GM23338 (cell line): ENCODE data around the gene HS1BP3.

Experiments
- CTCF ChIP-seq, 2 experiments: fragments of 200-600 bp in 1 of 2; sonication (generic) in 1 of 2; conservative IDR thresholded peaks; 2 replicates each; pipeline versions ENCODE4 v1.5.1 to v1.6.1; 2016 to 2017; ENCODE audit warnings: antibody characterized with exemption in 2 of 2, low read depth in 2 of 2, mild to moderate bottlenecking in 2 of 2, moderate library complexity in 1 of 2
- EZH2 ChIP-seq: fragments of 200-600 bp; sonication (generic); IDR thresholded peaks from one replicate; pipeline ENCODE4 v1.8.0; 2017; ENCODE audit warnings: antibody characterized with exemption, mild to moderate bottlenecking, low read depth; ENCODE audit not compliant: unreplicated experiment
- JUNB ChIP-seq: IDR thresholded peaks from one replicate; pipeline ENCODE4 v1.6.1; 2016; ENCODE audit warnings: antibody characterized with exemption; ENCODE audit not compliant: unreplicated experiment
- POLR2AphosphoS5 ChIP-seq: IDR thresholded peaks from 2 replicates; pipeline ENCODE4 v1.6.1; 2016; ENCODE audit warnings: antibody characterized with exemption, low read depth

GRCh38 chr2:20623241-20623640 lies 27.7 kb downstream of the HS1BP3 start:
- TF ChIP-seq POLR2AphosphoS5 (no peak), CTCF (conservative IDR thresholded peaks at IDR 0.05; ENCODE audit: low read depth in 2 of 2) (no peak), JUNB (no peak), EZH2 (no peak)
